GM23338 (cell line): Measurements from ENCODE around the gene IDI2. TPM values are rescaled to one million over a fixed set of nuclear protein-coding genes. Genes with fewer than 3 reads are reported as not detected.

ENCODE experiments used
- ATAC-seq: fragments of 200-7000 bp; cut with Tn5 transposase; 3 replicates; pipeline ENCODE4 v1.9.1; 2020
- DNase-seq: peaks from one replicate; pipeline ENCODE4 v3.0.0-alpha.2; 2015; ENCODE audit warnings: low spot score
- H2AFZ ChIP-seq: fragments of 200-600 bp; sonication (generic); 2 replicates; pipeline ENCODE4 v1.8.0; 2016; ENCODE audit warnings: antibody characterized with exemption, mild to moderate bottlenecking, moderate library complexity
- H3F3A ChIP-seq: fragments of 200-600 bp; sonication (generic); replicated peaks from 2 replicates; pipeline ENCODE4 v1.8.0; 2017; ENCODE audit warnings: antibody characterized with exemption, mixed run types, low read depth
- H3K27ac ChIP-seq: fragments of 200-600 bp; sonication (generic); 2 replicates; pipeline ENCODE4 v1.6.1; 2016; ENCODE audit warnings: low read depth
- H3K27me3 ChIP-seq: fragments of 200-600 bp; sonication (generic); 2 replicates; pipeline ENCODE4 v1.8.0; 2016; ENCODE audit warnings: mild to moderate bottlenecking, mixed run types, moderate library complexity; ENCODE audit not compliant: insufficient read depth
- H3K36me3 ChIP-seq: fragments of 200-600 bp; sonication (generic); 2 replicates; pipeline ENCODE4 v1.8.0; 2016; ENCODE audit warnings: mild to moderate bottlenecking; ENCODE audit not compliant: insufficient read depth
- H3K4me1 ChIP-seq: fragments of 200-600 bp; sonication (generic); 2 replicates; pipeline ENCODE4 v1.8.0; 2016; ENCODE audit warnings: mild to moderate bottlenecking, moderate library complexity; ENCODE audit not compliant: insufficient read depth
- H3K4me2 ChIP-seq: fragments of 200-600 bp; sonication (generic); 2 replicates; pipeline ENCODE4 v1.7.1; 2017; ENCODE audit warnings: mixed run types
- H3K4me3 ChIP-seq: fragments of 200-600 bp; sonication (generic); 2 replicates; pipeline ENCODE4 v1.6.1; 2016; ENCODE audit warnings: mixed run types
- H3K79me2 ChIP-seq: fragments of 200-600 bp; sonication (generic); replicated peaks from 2 replicates; pipeline ENCODE4 v1.8.0; 2017; ENCODE audit warnings: mild to moderate bottlenecking; ENCODE audit not compliant: insufficient read depth
- H3K9me2 ChIP-seq: fragments of 200-600 bp; sonication (generic); 2 replicates; pipeline ENCODE4 v1.8.0; 2017; ENCODE audit not compliant: insufficient read depth
- H4K20me1 ChIP-seq: fragments of 200-600 bp; sonication (generic); replicated peaks from 2 replicates; pipeline ENCODE4 v1.8.0; 2017; ENCODE audit warnings: mild to moderate bottlenecking; ENCODE audit not compliant: insufficient read depth
- H3K27ac Mint-ChIP-seq: 2 replicates; pipeline ENCODE4 v1.8.0; 2020; ENCODE audit warnings: inconsistent platforms, mild to moderate bottlenecking, moderate library complexity, mixed read lengths
- H3K27me3 Mint-ChIP-seq: 3 replicates; pipeline ENCODE4 v1.8.0; 2022; ENCODE audit warnings: low read depth, mild to moderate bottlenecking, moderate library complexity, mixed read lengths, inconsistent platforms; ENCODE audit not compliant: insufficient read depth, poor library complexity
- H3K36me3 Mint-ChIP-seq: 3 replicates; pipeline ENCODE4 v1.8.0; 2021; ENCODE audit warnings: low read depth, mild to moderate bottlenecking, inconsistent platforms, moderate library complexity, mixed read lengths
- H3K4me1 Mint-ChIP-seq: 3 replicates; pipeline ENCODE4 v1.8.0; 2020; ENCODE audit warnings: mild to moderate bottlenecking, inconsistent platforms, mixed read lengths
- H3K4me3 Mint-ChIP-seq: 3 replicates; pipeline ENCODE4 v1.8.0; 2021; ENCODE audit warnings: moderate library complexity, mild to moderate bottlenecking, inconsistent platforms, mixed read lengths
- H3K9me3 Mint-ChIP-seq: 3 replicates; pipeline ENCODE4 v1.8.0; 2020; ENCODE audit warnings: moderate library complexity, mild to moderate bottlenecking, inconsistent platforms, mixed read lengths
- CREB1 ChIP-seq: fragments of 250-450 bp; sonication (Bioruptor Pico); IDR thresholded peaks from 2 replicates; pipeline ENCODE4 v1.5.0; 2020; ENCODE audit warnings: low read depth, mild to moderate bottlenecking, moderate library complexity
- CTCF ChIP-seq, 2 experiments: fragments of 200-600 bp in 1 of 2; sonication (generic) in 1 of 2; conservative IDR thresholded peaks; 2 replicates each; pipeline versions ENCODE4 v1.5.1 to v1.6.1; 2016 to 2017; ENCODE audit warnings: antibody characterized with exemption in 2 of 2, low read depth in 2 of 2, mild to moderate bottlenecking in 2 of 2, moderate library complexity in 1 of 2
- EZH2 ChIP-seq: fragments of 200-600 bp; sonication (generic); IDR thresholded peaks from one replicate; pipeline ENCODE4 v1.8.0; 2017; ENCODE audit warnings: antibody characterized with exemption, mild to moderate bottlenecking, low read depth; ENCODE audit not compliant: unreplicated experiment
- EZH2phosphoT487 ChIP-seq: fragments of 200-600 bp; sonication (generic); IDR thresholded peaks from one replicate; pipeline ENCODE4 v1.8.1; 2018; ENCODE audit warnings: antibody characterized with exemption; ENCODE audit not compliant: unreplicated experiment
- NANOG ChIP-seq: IDR thresholded peaks from 2 replicates; pipeline ENCODE4 v1.6.1; 2016; ENCODE audit warnings: antibody characterized with exemption, borderline replicate concordance
- POLR2AphosphoS5 ChIP-seq: IDR thresholded peaks from 2 replicates; pipeline ENCODE4 v1.6.1; 2016; ENCODE audit warnings: antibody characterized with exemption, low read depth
- STAT1 ChIP-seq: IDR thresholded peaks from one replicate; pipeline ENCODE4 v1.6.1; 2016; ENCODE audit warnings: antibody characterized with exemption; ENCODE audit not compliant: unreplicated experiment
- ZNF114 ChIP-seq: fragments of 250-450 bp; sonication (Bioruptor Pico); IDR thresholded peaks from 2 replicates; pipeline ENCODE4 v1.5.0; 2020; ENCODE audit warnings: mild to moderate bottlenecking, moderate library complexity
- ZNF331 ChIP-seq: fragments of 250-450 bp; sonication (Bioruptor Pico); IDR thresholded peaks from 2 replicates; pipeline ENCODE4 v1.5.0; 2020; ENCODE audit warnings: low read depth, mild to moderate bottlenecking, moderate library complexity
- ZNF462 ChIP-seq: fragments of 250-450 bp; sonication (Bioruptor Pico); IDR thresholded peaks from 2 replicates; pipeline ENCODE4 v1.5.0; 2020; ENCODE audit warnings: mild to moderate bottlenecking, moderate library complexity
- polyA plus RNA-seq: library from polyadenylated mRNA; unstranded; fragments of >200 nt; fragmentation: Nextera tagmentation; extraction: Ambion mirVana; gene quantifications from 2 replicates; pipeline ENCODE4 v1.2.1, GENCODE V29; 2016
- total RNA-seq: library from RNA; depleted of rRNA; stranded (reverse); fragments of >200 nt; shearing (Covaris generic); gene quantifications from 2 replicates; pipeline ENCODE4 v1.2.3, GENCODE V29; 2014
- TF ChIP-seq, protein P1 (sequence below): IDR thresholded peaks from 2 replicates; pipeline ENCODE4 v1.6.1; 2016; ENCODE audit warnings: antibody characterized with exemption

IDI2 gene
- total and polyA plus RNA-seq, 2 experiments from 2014 or later, result not detected

- no peak overlapping the region for H3K27ac Mint-ChIP-seq
- H3K79me2 ChIP-seq, result no peaks in the 10 kb centered on the region
- no peak for DNase-seq
- H3K4me3 Mint-ChIP-seq, result no peak overlapping the region
- ATAC-seq, result no peak
- H3K9me2 ChIP-seq, result no peaks in the 10 kb centered on the region
- 0 out of 2 replicates have a peak, but pooled peaks cover 2% of the 10 kb centered on the region for H3F3A ChIP-seq
- H2AFZ ChIP-seq, result no peak overlapping the region
- H3K36me3 Mint-ChIP-seq, result no peaks in the 10 kb centered on the region
- TF ChIP-seq NANOG (no peak), ZNF114 (no peak), CREB1 (no peak), CTCF (conservative IDR thresholded peaks at IDR 0.05; ENCODE audit: low read depth in 2 of 2) (no peak), EZH2phosphoT487 (no peak), ZNF331 (CRISPR knock-in tag) (no peak), POLR2AphosphoS5 (no peak)
- TF ChIP-seq, protein P1, sequence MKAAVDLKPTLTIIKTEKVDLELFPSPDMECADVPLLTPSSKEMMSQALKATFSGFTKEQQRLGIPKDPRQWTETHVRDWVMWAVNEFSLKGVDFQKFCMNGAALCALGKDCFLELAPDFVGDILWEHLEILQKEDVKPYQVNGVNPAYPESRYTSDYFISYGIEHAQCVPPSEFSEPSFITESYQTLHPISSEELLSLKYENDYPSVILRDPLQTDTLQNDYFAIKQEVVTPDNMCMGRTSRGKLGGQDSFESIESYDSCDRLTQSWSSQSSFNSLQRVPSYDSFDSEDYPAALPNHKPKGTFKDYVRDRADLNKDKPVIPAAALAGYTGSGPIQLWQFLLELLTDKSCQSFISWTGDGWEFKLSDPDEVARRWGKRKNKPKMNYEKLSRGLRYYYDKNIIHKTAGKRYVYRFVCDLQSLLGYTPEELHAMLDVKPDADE, result no peak
- H3K27me3 Mint-ChIP-seq, result no peaks in the 10 kb centered on the region
- H3K4me2 ChIP-seq, result no peak overlapping the region
- H3K4me1 ChIP-seq, result peaks cover 11% of the 10 kb centered on the region; the same call in 1 of the 2 replicates
- H3K9me3 Mint-ChIP-seq, result no peaks in the 10 kb centered on the region
- H4K20me1 ChIP-seq, result no peaks in the 10 kb centered on the region
- no peak overlapping the region for H3K4me3 ChIP-seq
- peaks cover 5% of the 10 kb centered on the region; the same call in 1 of the 3 replicates for H3K4me1 Mint-ChIP-seq
- H3K27me3 ChIP-seq, result no peaks in the 10 kb centered on the region
- H3K27ac ChIP-seq, result no peak overlapping the region
- H3K36me3 ChIP-seq, result no peaks in the 10 kb centered on the region
These were observed 919 bp upstream of the IDI2 start for GRCh38 chr10:1026578-1026977.

- Histone ChIP-seq H3K79me2 (no peaks in the 10 kb centered on the region), H4K20me1 (no peaks in the 10 kb centered on the region; the same call in 1 of the 2 replicates), H3K27ac (no peak overlapping the region), H3K4me1 (no peaks in the 10 kb centered on the region), H3K9me2 (no peaks in the 10 kb centered on the region), H3K4me2 (no peak overlapping the region), H3K4me3 (no peak overlapping the region), H2AFZ (no peak overlapping the region), H3K36me3 (peaks cover 6% of the 10 kb centered on the region; the same call in 1 of the 2 replicates), H3F3A (0 out of 2 replicates have a peak, but pooled peaks cover 10% of the 10 kb centered on the region), H3K27me3 (no peaks in the 10 kb centered on the region)
- no peak for DNase-seq
- Mint-ChIP-seq H3K27me3 (peaks cover 6% of the 10 kb centered on the region), H3K9me3 (no peaks in the 10 kb centered on the region), H3K4me1 (peaks cover 3% of the 10 kb centered on the region; the same call in 1 of the 3 replicates), H3K27ac (no peak overlapping the region), H3K4me3 (no peak overlapping the region), H3K36me3 (peaks cover 22% of the 10 kb centered on the region)
- no peak for ATAC-seq
- no peak for TF ChIP-seq CTCF (conservative IDR thresholded peaks at IDR 0.05; ENCODE audit: low read depth in 2 of 2)
- TF ChIP-seq STAT1, result no peak
- no peak for TF ChIP-seq EZH2
- TF ChIP-seq ZNF462, result no peak
These were observed 1.6 kb downstream of the IDI2 start for GRCh38 chr10:1024103-1024502.
